GM12865 (cell line): ENCODE measurements around the gene USP28.
A peak's percentile ranks its signal among the peaks of the same experiment; 100 is the strongest.

Experiments
- DNase-seq: peaks from one replicate; pipeline ENCODE4 v3.0.0; 2010; ENCODE audit warnings: low read depth
- H3K4me3 ChIP-seq: 2 replicates; pipeline ENCODE4 v1.5.1; 2011; ENCODE audit warnings: mild to moderate bottlenecking, low read depth, low read length, control low read depth
- TF ChIP-seq, protein P1 (sequence below): IDR thresholded peaks from 2 replicates; pipeline ENCODE4 v1.5.1; 2011; ENCODE audit warnings: low read length, control low read depth, low read depth, inconsistent platforms; ENCODE audit not compliant: insufficient read depth; ENCODE audit errors: missing control alignments

The USP28 gene

DNA sequence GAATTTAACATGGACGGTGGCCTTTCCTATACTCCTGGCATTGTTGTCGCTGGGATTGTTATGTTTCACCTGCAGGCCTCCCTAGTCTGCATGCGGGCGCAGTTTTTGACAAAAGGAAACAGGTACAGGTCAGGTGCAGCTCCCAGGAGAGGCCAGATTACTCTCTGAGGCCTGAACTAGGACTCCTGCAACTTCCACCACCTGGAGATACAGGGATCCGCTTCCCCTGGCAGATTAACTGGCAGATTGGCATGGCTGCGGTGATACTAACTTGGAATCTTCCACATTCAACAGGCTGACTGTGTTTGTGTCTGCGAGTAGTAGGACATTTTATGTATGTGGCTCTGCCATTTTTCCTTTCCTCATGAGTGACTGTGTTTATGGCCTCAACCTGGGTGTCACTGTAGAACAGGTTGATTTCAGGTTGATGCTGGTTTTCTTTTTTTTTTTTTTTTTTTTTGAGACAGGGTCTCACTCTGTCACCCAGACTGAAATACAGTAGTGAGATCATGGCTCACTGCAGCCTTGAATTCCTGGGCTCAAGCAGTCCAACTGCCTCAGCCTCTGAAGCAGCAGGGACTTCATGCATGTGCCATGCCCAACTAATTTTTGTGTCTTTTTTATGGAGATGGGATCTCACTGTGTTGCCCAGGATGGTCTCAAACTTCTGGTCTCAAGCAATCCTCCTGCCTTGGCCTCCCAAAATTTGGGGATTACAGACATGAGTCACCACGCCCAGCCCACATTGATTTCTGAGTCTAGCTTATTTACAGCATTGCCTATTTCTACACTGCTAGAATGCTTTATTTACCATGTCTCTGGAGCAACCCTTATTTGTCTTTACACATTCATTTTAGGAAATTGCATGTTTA, 1.7 kb upstream of the USP28 start:
- no peak for DNase-seq
- peak overlapping the region; percentile 80; the same call in 1 of the 2 replicates for H3K4me3 ChIP-seq
- TF ChIP-seq, protein P1, sequence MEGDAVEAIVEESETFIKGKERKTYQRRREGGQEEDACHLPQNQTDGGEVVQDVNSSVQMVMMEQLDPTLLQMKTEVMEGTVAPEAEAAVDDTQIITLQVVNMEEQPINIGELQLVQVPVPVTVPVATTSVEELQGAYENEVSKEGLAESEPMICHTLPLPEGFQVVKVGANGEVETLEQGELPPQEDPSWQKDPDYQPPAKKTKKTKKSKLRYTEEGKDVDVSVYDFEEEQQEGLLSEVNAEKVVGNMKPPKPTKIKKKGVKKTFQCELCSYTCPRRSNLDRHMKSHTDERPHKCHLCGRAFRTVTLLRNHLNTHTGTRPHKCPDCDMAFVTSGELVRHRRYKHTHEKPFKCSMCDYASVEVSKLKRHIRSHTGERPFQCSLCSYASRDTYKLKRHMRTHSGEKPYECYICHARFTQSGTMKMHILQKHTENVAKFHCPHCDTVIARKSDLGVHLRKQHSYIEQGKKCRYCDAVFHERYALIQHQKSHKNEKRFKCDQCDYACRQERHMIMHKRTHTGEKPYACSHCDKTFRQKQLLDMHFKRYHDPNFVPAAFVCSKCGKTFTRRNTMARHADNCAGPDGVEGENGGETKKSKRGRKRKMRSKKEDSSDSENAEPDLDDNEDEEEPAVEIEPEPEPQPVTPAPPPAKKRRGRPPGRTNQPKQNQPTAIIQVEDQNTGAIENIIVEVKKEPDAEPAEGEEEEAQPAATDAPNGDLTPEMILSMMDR = no peak

DNA sequence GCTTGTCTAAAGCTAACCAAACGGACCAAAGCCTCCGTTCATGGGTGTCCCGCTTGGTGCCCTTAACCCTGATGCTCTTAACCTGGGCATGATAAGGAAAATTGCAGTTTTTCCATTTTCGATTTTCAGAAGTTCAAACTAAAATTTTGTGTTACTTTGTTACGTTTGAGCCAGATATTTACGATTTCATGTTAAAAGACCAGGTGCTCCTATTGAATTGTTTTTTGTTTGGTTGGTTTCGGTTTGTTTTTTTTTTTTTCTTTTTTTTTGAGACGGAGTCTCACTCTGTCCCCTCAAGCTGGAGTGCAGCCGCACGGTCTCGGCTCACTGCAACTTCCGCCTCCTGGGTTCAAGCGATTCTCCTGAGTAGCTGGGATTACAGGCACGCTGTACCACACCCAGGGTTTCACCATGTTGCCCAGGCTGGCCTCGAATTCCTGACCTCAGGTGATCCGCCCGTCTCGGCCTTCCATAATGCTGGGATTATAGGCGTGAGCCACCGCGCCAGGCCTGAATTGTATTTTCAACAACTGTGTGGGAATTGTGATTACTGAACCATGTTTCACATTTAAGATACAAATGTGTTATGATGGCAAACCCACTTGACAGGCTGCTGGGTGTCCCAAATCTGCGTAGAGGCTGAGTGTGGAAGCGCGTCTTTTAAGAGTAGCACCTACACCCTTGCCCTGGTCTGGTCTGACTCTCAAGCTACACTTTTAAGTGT, 864 bp upstream of the USP28 start:
- peak overlapping the region; percentile 80 for H3K4me3 ChIP-seq
- TF ChIP-seq, protein P1 = no peak
- DNase-seq = peak; percentile 51

DNA sequence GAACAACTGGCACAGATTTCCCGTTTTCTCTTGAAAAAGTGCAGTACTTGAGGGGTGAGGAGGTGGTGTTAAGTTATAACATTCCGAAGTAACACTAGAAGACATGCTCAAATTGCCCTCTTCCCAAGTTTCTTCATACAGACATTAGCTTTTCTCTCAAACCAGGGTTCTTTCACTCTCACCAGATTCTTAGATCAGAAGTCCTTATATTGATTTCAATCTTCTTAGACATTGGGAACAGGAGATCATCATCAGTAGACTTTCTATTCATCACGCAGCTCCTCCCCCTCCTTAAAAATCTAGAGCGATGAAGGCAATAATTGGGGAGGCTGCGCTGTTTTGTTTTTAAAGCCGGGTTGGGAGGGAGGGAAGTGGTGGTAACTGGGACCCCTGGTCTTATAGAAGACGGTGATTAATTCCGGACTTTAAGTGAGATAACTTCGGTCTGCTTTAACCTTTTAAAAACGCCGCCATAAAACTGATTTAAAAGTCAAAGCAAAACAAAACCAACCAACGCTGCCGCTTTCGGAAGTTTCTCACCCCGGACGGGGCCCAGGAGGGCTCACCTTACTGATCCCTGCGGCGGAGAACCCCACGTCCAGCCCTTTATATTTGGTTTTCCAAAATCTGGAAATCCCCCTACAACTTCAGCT, 665 bp downstream of the USP28 start:
- peak overlapping the region; percentile 85 for H3K4me3 ChIP-seq
- TF ChIP-seq, protein P1 = no peak
- peak; percentile 64 for DNase-seq

DNA sequence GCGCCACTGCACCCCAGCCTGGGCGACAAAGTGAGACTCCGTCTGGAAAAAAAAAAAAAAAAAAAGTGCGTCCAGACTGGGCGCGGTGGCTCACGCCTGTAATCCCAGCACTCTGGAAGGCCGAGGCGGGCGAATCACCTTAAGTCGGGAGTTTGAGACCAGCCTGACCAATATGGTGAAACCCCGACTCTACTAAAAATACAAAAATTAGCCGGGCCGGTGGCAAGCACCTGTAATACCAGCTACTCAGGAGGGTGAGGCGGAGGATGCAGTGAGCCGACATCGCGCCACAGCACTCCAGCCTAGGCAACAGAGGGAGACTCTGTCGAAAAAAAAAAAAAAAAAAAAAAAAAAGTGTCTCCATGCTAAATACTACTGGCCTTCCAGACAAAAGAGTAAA, 1.3 kb downstream of the USP28 start:
- H3K4me3 ChIP-seq = peak overlapping the region; percentile 85
- no peak for DNase-seq
- TF ChIP-seq, protein P1 = no peak

DNA sequence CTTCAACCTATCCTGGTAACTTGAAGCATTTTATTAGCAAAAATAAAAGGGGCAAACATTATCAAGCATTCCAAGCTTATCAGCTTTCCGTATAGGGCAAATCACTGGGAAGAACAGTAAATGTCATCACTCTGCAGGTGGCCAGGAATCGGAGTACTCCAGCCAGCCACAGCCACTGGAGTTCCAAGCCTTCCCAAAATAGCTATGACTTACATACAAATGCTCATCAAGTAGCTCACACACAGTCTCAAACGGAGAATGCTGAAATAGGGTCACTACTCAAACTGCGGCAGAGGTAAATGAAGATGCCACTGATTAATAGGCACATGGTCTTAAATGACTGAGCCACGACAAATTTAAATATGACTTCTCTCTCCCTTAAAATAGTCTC, 2.1 kb downstream of the USP28 start:
- no peak overlapping the region for H3K4me3 ChIP-seq
- TF ChIP-seq, protein P1 = no peak

DNA sequence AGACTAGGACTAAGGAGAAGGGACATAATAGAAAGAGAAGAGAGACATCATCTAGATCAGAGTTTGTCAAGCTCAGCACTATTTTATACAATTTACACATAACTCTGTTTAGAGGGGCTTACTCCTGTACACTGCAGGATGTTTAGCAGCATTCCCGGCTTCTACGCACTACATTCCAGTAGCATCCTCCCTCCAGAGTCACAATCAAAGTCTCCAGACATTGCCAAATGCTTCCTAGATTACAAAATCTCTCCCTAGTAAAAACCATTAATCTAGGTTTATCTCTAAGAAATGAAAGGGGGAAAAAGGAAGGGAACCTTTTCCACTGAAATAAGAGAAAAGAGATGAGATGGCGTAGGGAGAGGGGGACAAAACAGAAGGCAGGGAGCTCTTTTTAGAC, 4.0 kb downstream of the USP28 start:
- no peak for DNase-seq
- TF ChIP-seq, protein P1 = no peak
- H3K4me3 ChIP-seq = no peak overlapping the region

More for the DNA sequence above, 2.1 kb downstream of the USP28 start:
- no peak for DNase-seq
